Activated naive CD4-positive, alpha-beta T cell treated with anti-CD3 and anti-CD28 coated beads, Interleukin-2, amount 10 ng/mL, durations not matched to agents 7 days and 5 days (primary cell): Measurements from ENCODE around the gene RASSF5.

ENCODE experiments used
- CTCF ChIA-PET: fragments of 350-600 bp; sonication (Branson Sonifier 250); formaldehyde crosslinking; loops from one replicate; lab custom pipeline; 2021; ENCODE audit warnings: antibody characterized with exemption; lab: Charles Lee
- DNase-seq: peaks from one replicate; pipeline ENCODE4 v3.0.0-alpha.2; 2020
- H3K27ac Mint-ChIP-seq: one replicate; pipeline ENCODE4 v1.8.0; 2021; ENCODE audit warnings: mild to moderate bottlenecking, moderate library complexity, mixed read lengths
- H3K27me3 Mint-ChIP-seq: one replicate; pipeline ENCODE4 v1.8.0; 2021; ENCODE audit warnings: mild to moderate bottlenecking, mixed read lengths
- H3K36me3 Mint-ChIP-seq: one replicate; pipeline ENCODE4 v1.8.0; 2021; ENCODE audit warnings: mixed read lengths
- H3K4me1 Mint-ChIP-seq: one replicate; pipeline ENCODE4 v1.8.0; 2021; ENCODE audit warnings: mixed read lengths
- H3K4me3 Mint-ChIP-seq: one replicate; pipeline ENCODE4 v1.8.0; 2021; ENCODE audit warnings: mild to moderate bottlenecking, moderate library complexity, mixed read lengths
- H3K9me3 Mint-ChIP-seq: one replicate; pipeline ENCODE4 v1.8.0; 2021; ENCODE audit warnings: mixed read lengths

Gene RASSF5

DNA sequence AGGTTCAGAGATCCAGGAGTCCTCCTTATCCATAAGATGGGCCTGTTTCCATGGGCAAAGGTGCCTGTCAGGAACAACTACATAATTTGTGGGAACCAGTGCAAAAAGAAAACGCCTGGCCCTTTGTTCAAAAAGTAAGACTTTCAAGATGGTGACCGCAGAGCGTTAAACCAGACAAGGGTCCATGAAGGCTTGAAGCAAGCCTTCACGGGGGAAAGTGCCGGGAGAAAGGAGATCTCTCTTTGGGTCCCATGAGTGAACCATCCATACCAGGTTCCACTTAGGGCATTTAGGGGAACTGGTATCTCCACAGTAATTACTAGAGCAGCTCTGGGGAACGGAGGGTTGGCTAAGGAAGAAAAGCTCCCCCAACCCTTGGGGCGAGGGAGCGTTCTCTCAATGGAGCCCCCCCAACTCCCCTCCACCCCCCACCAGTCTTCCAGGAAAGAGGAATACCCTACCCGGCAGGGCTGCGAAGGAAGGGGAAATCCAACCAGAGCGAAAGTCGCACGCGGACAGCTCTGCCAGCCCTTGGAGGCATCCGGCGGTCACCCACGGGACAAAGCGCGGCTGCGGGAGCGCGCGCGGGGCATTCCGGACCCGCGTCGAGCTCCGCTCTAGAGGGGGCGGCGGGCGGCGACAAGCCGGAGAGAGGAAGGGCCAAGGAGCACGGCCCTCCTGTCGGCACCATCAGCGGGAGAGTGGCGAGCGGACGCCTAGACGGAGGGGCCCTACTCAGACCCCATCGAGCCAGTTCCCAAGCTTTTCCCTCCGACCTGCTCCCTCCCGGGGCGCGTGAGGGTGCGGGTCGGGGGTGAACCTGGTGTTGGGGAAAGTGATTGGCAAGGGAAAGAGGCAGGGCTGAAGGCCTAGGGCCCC, 687 bp upstream of the RASSF5 start:
- DNase-seq, result peak; percentile 42
- CTCF ChIA-PET, result interaction anchor here (0.6 to 3.0 kb wide), 18 partner anchors 9 to 158 kb away, joined by 3 to 21 read pairs (median 4); partner anchors contain the start of genes DYRK3 and IKBKE
- Mint-ChIP-seq H3K36me3 (no peaks in the 10 kb centered on the region), H3K4me3 (peak overlapping the region; percentile 72), H3K9me3 (no peaks in the 10 kb centered on the region), H3K4me1 (peaks cover 32% of the 10 kb centered on the region), H3K27me3 (peaks cover 69% of the 10 kb centered on the region), H3K27ac (no peak overlapping the region)

DNA sequence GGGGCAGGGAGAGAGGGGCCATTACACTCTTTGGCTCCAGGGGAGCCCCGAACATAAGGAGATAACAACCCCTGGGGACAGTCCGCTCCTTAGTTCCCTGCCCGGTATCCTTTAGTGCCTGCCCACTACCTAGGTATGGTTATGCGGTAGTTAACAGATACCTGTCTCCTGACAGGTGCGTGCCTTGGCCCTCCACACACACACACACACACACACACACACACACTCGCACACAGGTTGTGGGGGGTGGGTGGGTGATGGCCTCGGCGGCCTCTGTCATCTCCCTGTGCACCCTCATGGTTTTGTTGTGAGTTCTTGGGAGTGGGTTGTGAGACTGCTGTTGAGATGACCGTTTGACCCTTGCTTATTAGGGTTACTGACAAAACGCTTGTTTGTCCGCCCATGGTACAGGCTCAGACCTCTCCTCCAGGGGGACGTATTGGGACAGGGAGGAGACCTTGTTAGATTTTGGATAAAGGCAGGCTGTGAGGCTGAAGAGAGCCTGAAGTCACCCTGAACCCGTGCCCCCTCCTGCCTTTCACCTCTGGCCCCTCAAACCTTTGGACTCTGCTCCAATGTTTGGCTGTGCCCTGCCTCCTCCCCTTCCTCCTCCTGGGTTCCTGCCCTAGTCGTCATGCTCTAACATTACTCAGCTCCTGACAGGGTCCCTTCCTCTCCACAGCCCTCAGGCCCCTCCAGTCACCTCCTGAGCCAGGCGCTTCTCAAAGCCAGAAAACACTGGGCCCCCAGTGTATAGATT, 979 bp downstream of the RASSF5 start:
- CTCF ChIA-PET, result interaction anchor here (0.7 to 1.3 kb wide), 2 partner anchors 18 to 38 kb away, joined by 3 to 4 read pairs; partner anchors contain the start of gene IKBKE
- Mint-ChIP-seq H3K36me3 (no peaks in the 10 kb centered on the region), H3K4me3 (peak overlapping the region; percentile 61), H3K4me1 (peaks cover 32% of the 10 kb centered on the region), H3K27me3 (peaks cover 84% of the 10 kb centered on the region), H3K9me3 (no peaks in the 10 kb centered on the region), H3K27ac (no peak overlapping the region)
- no peak for DNase-seq

DNA sequence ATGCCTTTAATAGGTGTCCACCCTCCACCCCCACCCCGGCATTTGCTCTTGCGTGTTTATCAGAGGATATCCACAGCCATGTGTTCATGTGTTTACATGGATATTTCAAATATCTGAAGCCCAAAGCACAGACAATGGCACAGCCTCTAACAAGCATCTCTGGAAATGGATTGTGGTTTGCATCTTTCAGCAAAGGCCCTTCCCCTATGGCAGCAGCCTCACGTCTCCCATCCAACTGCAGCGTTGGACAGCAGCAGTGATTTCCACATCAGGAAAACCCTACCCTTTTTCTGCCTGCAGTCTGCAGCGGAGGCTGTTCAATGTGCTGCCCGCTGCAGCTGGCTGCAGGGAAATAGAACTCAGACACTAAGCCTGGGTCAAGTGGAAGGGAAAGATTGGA, 1.6 kb downstream of the RASSF5 start:
- CTCF ChIA-PET, result interaction anchor here (0.7 kb wide), 1 partner anchor 19 kb away, joined by 3 read pairs; no protein-coding TSS in a partner anchor
- no peaks in the 10 kb centered on the region for H3K9me3 Mint-ChIP-seq
- H3K27ac Mint-ChIP-seq, result no peak overlapping the region
- no peak for DNase-seq
- peaks cover 30% of the 10 kb centered on the region for H3K4me1 Mint-ChIP-seq
- H3K27me3 Mint-ChIP-seq, result peaks cover 90% of the 10 kb centered on the region
- H3K4me3 Mint-ChIP-seq, result peak overlapping the region; percentile 48
- H3K36me3 Mint-ChIP-seq, result no peaks in the 10 kb centered on the region

DNA sequence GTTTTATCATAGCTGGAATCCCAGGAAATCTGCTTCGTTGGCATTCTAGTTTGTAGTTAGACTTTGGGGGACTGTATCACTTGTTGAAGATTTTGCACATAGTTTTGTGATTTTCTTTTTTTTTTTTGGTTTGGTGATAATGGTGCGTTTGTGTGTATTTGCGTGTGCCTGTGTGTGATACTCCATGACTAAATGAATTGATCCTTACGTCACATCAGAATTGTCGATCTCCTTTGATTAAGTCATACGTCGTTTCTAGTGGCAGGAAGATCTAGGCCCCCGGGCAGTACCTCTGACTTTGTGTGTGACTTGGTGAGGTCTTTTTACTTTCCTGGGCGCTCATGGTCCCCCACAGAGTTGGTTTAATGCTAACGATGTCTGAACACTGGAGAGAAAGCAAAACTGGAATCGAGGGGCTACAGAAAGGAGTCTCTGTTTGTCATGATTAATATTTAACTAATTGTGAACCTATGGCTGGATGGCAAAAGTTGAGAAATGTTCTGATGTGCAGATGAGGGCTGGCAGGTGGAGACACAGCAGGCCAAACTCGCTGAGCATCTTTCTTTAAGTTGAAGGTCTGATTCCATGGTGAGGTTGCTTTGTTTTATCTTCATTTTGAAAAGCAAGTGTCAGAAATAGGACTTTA, 2.4 kb downstream of the RASSF5 start:
- no peak overlapping the region for H3K4me3 Mint-ChIP-seq
- no peaks in the 10 kb centered on the region for H3K9me3 Mint-ChIP-seq
- DNase-seq, result no peak
- no peak overlapping the region for H3K27ac Mint-ChIP-seq
- H3K4me1 Mint-ChIP-seq, result peaks cover 23% of the 10 kb centered on the region
- H3K27me3 Mint-ChIP-seq, result peaks cover 93% of the 10 kb centered on the region
- no peaks in the 10 kb centered on the region for H3K36me3 Mint-ChIP-seq
- CTCF ChIA-PET, result no interaction called here

DNA sequence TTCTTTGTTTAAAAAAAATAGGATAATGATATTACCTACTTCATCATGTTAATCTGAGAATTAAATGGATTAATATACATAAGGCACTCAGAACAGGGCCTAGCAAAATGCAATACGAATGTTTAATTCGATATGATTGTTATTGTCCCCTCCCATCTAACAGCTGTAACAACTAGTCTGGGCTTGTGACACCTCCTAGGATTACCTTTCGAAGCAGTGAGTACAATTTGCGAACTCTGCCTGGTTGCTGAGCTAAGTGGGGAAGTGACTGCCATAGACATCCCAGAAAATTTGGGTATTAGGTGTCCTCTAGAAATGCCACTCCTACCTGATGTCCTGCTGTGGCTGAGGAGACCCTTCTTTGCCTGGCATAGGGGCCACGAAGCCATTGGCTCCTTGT, 3.0 kb downstream of the RASSF5 start:
- Mint-ChIP-seq H3K4me3 (no peak overlapping the region), H3K9me3 (no peaks in the 10 kb centered on the region), H3K36me3 (no peaks in the 10 kb centered on the region), H3K4me1 (peaks cover 18% of the 10 kb centered on the region), H3K27ac (no peak overlapping the region), H3K27me3 (peaks cover 92% of the 10 kb centered on the region)
- CTCF ChIA-PET, result no interaction called here
- no peak for DNase-seq

DNA sequence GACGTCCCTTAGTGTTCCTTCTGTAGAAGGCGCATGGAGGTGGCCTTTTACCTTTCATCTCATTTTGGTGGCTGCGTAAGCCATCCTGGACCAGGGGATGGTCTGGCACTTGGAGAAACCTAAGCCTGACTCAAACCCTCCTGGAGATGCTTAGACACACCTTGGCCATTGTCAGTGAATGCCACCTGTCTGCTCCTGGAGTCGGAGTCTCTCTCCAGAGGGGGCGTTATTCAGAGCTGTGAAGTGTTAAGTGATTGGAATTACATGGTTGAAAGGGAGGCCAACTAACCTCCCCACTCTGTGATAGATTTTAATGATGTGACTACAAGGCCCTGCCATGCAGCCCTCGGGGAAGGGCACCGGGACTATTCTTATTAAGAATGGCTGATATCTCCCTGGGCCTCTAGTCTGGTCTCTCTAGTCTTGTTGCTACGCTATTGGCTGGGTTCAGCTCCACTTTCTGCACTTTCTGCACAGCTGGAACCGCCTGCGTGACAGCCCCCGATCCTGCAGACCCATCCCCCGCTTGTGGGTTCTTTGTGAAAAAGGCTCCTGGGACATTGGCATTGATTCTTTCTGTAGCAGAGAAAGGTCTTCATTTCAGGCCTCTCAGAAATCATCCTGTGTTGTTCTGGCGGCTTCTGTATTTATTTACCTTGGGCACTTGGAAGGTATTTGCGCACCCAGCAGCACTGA, 4.2 kb downstream of the RASSF5 start:
- Mint-ChIP-seq H3K27me3 (peaks cover 89% of the 10 kb centered on the region), H3K36me3 (no peaks in the 10 kb centered on the region), H3K9me3 (no peaks in the 10 kb centered on the region), H3K27ac (no peak overlapping the region), H3K4me3 (no peak overlapping the region), H3K4me1 (peaks cover 10% of the 10 kb centered on the region)
- CTCF ChIA-PET, result no interaction called here
- DNase-seq, result no peak

DNA sequence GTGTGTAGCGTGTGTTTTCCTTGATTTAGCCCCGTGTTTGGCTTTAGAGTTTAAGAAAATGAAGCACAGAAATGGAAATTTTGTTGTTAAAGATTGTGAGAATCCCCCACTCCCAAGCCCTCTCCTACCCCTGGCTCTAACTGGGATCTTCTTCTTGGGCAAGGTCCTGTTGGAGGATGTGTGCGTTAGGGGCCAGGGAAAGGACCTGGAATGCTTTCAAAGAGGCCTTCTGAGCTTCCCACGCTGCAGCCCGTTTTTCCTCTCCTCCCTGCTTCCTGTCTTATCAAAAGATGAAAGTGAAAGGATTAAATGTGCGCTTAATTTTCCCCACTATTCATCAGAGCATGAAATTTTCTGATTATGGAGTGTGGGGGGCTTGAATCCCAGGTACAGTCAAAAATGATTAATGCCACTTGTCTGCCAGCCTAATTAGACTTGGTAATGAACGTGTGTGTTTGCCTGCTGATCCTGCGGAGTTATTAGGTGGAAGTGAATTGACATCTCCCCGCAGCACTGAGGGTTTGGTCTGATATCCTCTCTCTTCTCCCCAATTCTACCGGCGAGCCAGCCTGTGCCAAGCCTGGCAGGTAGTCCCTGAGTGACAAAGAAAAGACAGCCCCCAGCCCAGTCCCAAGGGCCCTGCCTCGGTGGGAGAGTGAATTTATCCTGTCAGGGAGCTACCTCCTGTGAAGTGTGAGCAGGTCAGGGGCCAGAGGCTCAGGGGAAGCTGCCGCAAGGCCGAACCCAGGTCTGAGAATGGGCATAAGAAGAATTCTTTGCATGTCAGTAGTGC, 4.9 kb downstream of the RASSF5 start:
- no peak overlapping the region for H3K27ac Mint-ChIP-seq
- peaks cover 7% of the 10 kb centered on the region for H3K4me1 Mint-ChIP-seq
- DNase-seq, result no peak
- no peaks in the 10 kb centered on the region for H3K9me3 Mint-ChIP-seq
- peaks cover 89% of the 10 kb centered on the region for H3K27me3 Mint-ChIP-seq
- H3K4me3 Mint-ChIP-seq, result no peak overlapping the region
- no peaks in the 10 kb centered on the region for H3K36me3 Mint-ChIP-seq
- CTCF ChIA-PET, result interaction anchor here (1.5 kb wide), 1 partner anchor 152 kb away, joined by 4 read pairs; no protein-coding TSS in a partner anchor

DNA sequence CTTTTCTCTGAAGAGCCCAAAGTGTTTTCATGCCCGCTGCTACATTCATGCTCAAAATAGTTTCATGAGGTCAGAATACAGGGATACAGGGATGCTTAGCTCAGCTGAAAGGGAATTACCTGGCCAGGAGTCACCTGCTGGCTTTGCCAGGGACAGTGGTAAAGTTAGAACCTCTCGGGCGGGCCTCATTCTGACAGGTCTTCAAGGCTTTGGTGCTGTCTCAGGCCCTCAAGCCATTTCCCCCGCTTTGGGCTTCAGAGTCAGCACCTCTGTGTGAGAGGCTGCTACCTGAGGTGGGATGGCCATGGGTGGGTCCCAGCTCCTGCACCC, 5.5 kb downstream of the RASSF5 start:
- DNase-seq, result no peak
- Mint-ChIP-seq H3K9me3 (no peaks in the 10 kb centered on the region), H3K4me1 (peaks cover 6% of the 10 kb centered on the region), H3K27ac (no peak overlapping the region), H3K27me3 (peaks cover 89% of the 10 kb centered on the region), H3K36me3 (no peaks in the 10 kb centered on the region), H3K4me3 (no peak overlapping the region)
- CTCF ChIA-PET, result interaction anchor here (1.5 kb wide), 1 partner anchor 151 kb away, joined by 4 read pairs; no protein-coding TSS in a partner anchor

DNA sequence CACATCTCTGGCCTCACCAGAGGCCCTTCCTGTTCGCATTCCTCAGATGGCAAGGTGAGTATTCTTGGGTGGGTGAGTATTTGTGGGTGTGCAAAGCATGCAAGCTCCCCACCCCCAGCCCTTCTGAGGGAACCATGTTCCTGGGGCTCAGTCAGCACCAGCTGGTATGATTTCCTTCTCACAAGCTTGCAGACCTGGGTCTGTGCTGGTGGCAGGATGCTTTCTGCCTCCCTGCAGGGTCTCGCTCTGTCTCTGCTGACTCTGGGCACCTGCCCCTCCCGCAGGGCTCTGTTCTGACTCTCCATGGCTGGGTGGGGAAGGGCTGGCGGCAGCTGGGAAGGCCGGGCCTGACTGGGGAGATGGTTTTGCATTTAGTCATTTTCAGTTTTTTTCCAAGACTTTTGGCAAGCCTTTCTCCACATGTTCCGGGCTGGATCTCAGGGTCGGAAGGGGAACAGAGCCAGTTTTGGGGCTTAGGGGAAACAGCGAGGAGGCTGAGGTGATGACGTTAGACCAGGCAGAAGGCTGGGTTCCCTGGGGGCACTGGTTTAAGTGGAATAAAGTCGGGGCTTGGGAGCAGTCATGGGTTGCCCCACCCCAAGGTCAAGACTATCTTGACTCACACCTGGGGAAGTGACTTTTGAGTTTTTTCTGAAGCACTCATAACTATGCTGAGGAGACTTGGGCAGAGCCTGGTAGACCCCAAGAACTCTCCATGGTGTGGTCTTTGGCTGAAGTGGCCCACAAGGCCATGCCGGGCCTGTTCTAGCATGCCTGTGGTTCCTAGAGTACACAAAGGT, 6.2 kb downstream of the RASSF5 start:
- Mint-ChIP-seq H3K4me3 (no peak overlapping the region), H3K9me3 (no peaks in the 10 kb centered on the region), H3K27me3 (peaks cover 89% of the 10 kb centered on the region), H3K4me1 (no peaks in the 10 kb centered on the region), H3K36me3 (no peaks in the 10 kb centered on the region), H3K27ac (no peak overlapping the region)
- DNase-seq, result no peak
- CTCF ChIA-PET, result interaction anchor here (1.5 kb wide), 1 partner anchor 151 kb away, joined by 4 read pairs; no protein-coding TSS in a partner anchor

DNA sequence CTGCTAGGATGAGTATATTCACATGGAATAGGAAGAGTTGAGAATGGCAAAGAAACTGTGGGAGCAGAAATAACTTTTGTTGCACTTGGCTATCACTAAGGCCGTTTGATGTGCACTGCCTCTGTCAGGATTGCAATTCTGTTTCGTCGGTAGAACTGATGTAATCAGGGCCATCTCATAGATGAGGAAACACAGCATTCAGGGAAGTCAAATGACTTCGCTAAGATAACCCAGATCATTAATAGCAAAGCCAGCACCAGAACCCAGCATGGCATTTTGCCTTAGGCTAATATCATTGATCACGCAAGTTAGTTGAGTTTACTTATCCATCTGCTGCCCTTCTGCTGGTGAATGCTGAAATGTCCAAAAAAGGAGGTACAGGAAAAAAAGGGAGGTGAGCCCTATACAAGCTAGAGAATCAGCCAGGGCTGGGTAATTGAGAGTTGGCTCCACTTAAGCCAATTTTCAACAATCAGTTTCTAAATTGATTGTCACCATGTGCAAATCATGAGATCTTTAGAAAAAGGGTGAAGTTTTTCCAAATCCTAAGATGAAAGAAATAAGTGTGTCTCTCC, 7.6 kb downstream of the RASSF5 start:
- Mint-ChIP-seq H3K27ac (no peak overlapping the region), H3K9me3 (no peaks in the 10 kb centered on the region), H3K27me3 (peaks cover 81% of the 10 kb centered on the region), H3K36me3 (no peaks in the 10 kb centered on the region), H3K4me3 (no peak overlapping the region), H3K4me1 (no peaks in the 10 kb centered on the region)
- no peak for DNase-seq
- CTCF ChIA-PET, result interaction anchor here (1.7 kb wide), 1 partner anchor 31 kb away, joined by 3 read pairs; no protein-coding TSS in a partner anchor

DNA sequence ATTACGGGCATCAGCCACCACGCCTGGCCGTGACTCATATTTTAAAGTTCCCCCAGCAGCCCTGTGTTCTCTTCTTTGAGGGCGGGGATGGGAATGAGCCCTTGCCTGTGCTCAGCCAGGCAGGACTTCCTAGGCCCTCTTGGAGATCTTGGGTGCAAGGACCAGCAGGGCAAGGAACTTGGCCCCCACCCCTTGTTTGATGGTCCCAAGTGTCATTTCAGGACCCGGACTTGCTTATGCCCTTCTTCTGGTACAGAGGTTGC, 9.3 kb downstream of the RASSF5 start:
- H3K27ac Mint-ChIP-seq, result no peak overlapping the region
- peaks cover 69% of the 10 kb centered on the region for H3K27me3 Mint-ChIP-seq
- no peaks in the 10 kb centered on the region for H3K4me1 Mint-ChIP-seq
- H3K4me3 Mint-ChIP-seq, result no peak overlapping the region
- DNase-seq, result no peak
- CTCF ChIA-PET, result no interaction called here
- no peaks in the 10 kb centered on the region for H3K9me3 Mint-ChIP-seq
- no peaks in the 10 kb centered on the region for H3K36me3 Mint-ChIP-seq

DNA sequence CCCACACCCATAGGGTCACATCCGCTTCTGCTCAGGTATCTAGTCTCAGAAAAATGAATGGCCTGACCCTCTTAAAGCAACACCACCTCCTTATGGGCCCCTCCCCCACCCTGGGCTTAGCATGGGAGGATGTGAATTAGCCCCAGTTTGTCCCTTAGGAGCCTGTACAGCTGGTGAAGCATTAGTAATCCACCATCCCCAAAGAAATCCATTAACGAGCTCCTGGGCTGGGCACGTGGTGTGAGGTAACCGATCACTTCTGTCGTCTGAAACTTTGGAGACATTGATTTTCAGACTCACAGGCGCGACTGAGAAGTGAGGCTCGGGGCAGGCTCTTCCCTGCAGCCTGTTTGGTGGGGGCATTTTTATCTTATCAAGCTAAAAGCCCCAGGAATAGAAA, 10.5 kb downstream of the RASSF5 start:
- DNase-seq, result no peak
- Mint-ChIP-seq H3K9me3 (no peaks in the 10 kb centered on the region), H3K36me3 (no peaks in the 10 kb centered on the region), H3K27ac (no peak overlapping the region), H3K27me3 (peaks cover 64% of the 10 kb centered on the region), H3K4me3 (no peak overlapping the region), H3K4me1 (no peaks in the 10 kb centered on the region)
- CTCF ChIA-PET, result interaction anchor here (0.7 to 1.1 kb wide), 2 partner anchors 28 to 66 kb away, joined by 3 read pairs; no protein-coding TSS in a partner anchor
